ENCODE data around the gene PPIL3. TPM values are rescaled to one million over a fixed set of nuclear protein-coding genes. Genes with fewer than 3 reads are reported as not detected.

PPIL3 gene
- total RNA-seq, result 50.2 and 63.9 TPM in 2 replicates

DNA sequence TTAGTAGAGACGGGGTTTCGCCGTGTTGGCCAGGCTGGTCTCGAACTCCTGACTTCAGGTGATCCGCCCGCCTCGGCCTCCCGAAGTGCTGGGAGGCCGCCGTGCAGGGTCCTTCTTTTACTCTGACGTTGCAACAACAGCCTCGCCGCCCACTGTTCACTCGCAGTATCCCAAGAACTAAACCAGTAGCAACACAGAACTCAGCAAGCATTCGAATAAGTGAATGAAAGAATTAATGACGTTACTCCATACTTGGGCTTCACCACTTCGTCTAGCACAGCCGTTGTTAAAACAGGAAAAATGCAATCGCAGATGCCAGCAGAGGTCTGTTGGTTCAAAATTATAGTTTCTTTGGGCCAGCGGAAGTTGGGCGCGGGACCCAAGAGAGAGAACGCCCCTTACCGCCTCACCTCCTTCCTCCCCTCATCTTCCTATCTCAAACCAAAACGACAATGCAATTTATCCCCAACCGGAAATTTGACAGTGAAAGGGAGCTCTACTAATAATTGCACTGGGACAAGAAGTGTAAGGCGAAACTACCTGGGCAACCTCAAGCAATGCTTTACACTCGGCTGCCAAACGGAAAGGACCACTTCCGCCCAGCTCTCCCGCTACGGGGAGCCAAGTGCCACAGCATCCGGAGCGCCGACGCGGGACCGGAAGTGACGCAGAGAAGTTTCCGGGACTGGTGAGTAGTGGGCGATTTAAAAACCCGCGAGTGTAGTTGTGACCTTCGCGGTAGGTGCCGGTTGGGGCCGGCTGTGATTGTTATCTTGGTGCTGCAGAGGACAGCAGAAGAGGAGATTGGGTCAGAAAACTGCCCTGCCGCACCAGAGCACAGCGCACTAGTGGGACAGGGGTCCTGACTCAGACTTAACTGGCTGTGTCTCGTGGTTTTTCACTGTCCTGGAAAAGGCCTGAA lies at the start of gene PPIL3, which contains the start of gene NIF3L1:
PPIL3 (minus strand) TSS at position 374 of the 922 bp plus-strand sequence. CDS start 1,462 bp downstream, outside the sequence.
NIF3L1 (plus strand) TSS at position 668 of the 922 bp plus-strand sequence. CDS start 2,573 bp downstream, outside the sequence.

DNA sequence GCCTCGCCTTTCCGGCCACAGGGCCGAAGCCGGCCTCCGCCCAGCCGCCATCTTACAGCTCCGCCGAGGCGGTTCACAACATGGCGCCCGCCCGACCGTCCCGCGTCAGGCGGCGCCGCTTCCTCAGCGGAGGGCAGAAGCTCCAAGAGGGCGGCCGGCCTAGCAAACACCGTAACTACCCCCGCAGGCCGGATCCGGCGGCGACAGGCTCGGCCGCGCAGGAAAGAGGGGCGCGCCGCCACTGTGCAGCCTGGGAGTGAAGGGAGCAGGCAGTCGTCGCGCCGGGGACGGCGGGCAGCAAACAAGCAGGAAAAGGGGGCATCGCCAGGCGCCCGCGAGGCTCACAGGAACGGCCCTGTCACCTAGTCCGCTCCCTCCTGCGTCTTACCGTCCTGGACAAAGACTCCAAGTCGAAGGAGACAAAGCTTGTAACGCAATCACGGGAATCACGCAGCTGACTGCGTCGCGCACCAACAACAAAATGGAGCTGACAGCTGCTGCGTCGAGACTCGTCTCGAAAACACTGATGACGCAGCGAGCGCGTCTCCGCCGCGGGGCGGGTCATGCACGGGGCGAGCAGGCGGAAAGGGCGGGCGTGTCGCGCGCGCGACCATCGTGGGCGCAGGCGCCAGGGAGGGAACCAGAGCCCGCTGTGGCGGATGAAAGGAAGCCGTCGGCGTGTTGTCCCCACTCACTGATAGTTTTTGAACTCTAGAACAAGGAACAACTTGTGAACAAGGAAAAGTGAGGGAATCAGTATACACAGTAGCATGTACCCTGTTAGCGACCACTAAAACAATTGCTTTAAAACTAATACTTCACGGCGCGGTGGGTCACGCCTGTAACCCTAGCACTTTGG lies 24.5 kb downstream of the PPIL3 start, which contains the start of gene CLK1:
CLK1 (minus strand) TSS at position 483 of the 859 bp plus-strand sequence. CDS start 2,796 bp downstream, outside the sequence.

Other genes with a start within 250 kb of the PPIL3 start
- 350 and 428 TPM in 2 replicates for gene BZW1, start 77.2 kb downstream of the PPIL3 start, total RNA-seq
- 56.7 and 60.9 TPM in 2 replicates for gene CLK1, start 24.4 kb downstream of the PPIL3 start, total RNA-seq
- 17.8 and 19.1 TPM in 2 replicates for gene NIF3L1, start 294 bp upstream of the PPIL3 start, total RNA-seq
- 12.3 and 12.4 TPM in 2 replicates for gene ORC2, start 74.6 kb upstream of the PPIL3 start, total RNA-seq
- gene HYCC2, start 182.6 kb upstream of the PPIL3 start, total RNA-seq, result 6.7 and 7.5 TPM in 2 replicates
- 110 and 118 TPM in 2 replicates for gene NDUFB3, start 182.9 kb upstream of the PPIL3 start, total RNA-seq
- 61.7 and 105 TPM in 2 replicates for gene CFLAR, start 227.1 kb upstream of the PPIL3 start, total RNA-seq

All from smooth muscle cell of bladder (primary cell).